Uterus (tissue), 2 donors: Measurements from ENCODE around the gene CCDC85A.

Source experiments
- CTCF ChIP-seq, 4 experiments: fragments of 200-600 bp in 2 of 4; fragments of 450-650 bp in 2 of 4; sonication (generic) in 2 of 4; IDR thresholded peaks; one replicate each; pipeline ENCODE4 v1.5.1; 2016 to 2019; ENCODE audit warnings: antibody characterized with exemption in 4 of 4, mild to moderate bottlenecking in 2 of 4, moderate library complexity in 1 of 4
- POLR2A ChIP-seq, 2 donors: fragments of 450-650 bp; IDR thresholded peaks; one replicate each; pipeline ENCODE4 v1.6.1; 2016; ENCODE audit warnings: antibody characterized with exemption in 2 of 2, mild to moderate bottlenecking in 1 of 2, moderate library complexity in 1 of 2

DNA sequence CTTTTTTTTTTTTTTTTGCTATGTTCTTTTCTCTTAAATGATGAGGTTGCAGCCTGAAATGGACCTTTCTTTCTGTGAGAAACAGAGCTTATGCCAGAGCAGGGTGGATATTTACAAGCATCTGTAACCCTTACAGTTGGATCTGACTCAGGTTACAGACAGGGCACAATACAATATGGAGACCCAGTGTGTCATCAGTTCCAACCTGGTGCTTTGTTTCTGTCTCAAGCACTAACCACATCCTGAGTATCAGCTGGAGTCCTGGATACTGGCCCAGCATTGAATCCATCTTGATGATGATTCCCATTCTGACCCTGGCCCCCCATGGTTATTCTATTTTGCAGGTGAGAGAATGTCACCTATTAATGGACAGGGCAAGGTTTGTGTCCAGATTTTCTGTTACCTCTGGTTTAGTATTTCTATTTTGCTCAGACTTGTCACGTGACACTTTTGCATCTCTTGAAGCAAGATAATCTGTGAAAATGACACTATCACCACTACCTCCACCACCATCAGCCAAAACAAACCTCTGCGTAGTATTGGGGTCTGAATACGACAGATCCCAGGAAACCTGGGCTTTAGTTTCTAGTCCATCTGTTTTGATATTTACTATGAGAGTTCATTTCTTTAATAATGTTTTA lies 174.0 kb downstream of the CCDC85A start:
- TF ChIP-seq CTCF (IDR thresholded peaks at IDR 0.05): no peak
- no peak for TF ChIP-seq POLR2A (IDR thresholded peaks at IDR 0.05)
